ENCODE data around the gene WDR33. TPM values are rescaled to one million over a fixed set of nuclear protein-coding genes. Genes with fewer than 3 reads are reported as not detected.

The WDR33 gene
- total RNA-seq, 4 donors from 2014 or later = 35.2 to 48.0 (median 36.6) TPM

- Histone ChIP-seq H3K9me3 (no peaks in the 10 kb centered on the region), H3K27me3 (no peaks in the 10 kb centered on the region), H3K36me3 (peaks cover 0 to 16% (median 1%) of the 10 kb centered on the region in 4 donors), H3K4me1 (peaks cover 6 to 26% (median 19%) of the 10 kb centered on the region in 4 donors), H3K4me3 (no peak overlapping the region), H3K27ac (no peak overlapping the region)
- in situ Hi-C loops (cut with MboI; ENCODE audit: low pct_ligation_motif_present in 1 of 4, low pct_unique_long_range_greater_than_20kb in 1 of 4, low sequenced_read_pairs in 3 of 4) (no loop called here), intact Hi-C loops (cut with DNase I; ENCODE audit: low total_unique reads) (no loop called here)
- no peak for DNase-seq
- WGBS, 2 donors (ENCODE audit: low coverage in 1 of 2) = 89% methylated on average over 4 of the region's 4 CpGs; no CpG with 5 or more reads in 1 of the 2 donors
- TF ChIP-seq POLR2A (IDR thresholded peaks at IDR 0.05) = no peak
- no peak for TF ChIP-seq CTCF (IDR thresholded peaks at IDR 0.05)
- no peak for TF ChIP-seq EP300 (IDR thresholded peaks at IDR 0.05; ENCODE audit: low read depth)
- TF ChIP-seq POLR2AphosphoS5 (IDR thresholded peaks at IDR 0.05) = no peak
Measured at GRCh38 chr2:127853671-127854070, 42.7 kb upstream of the WDR33 start.

- Histone ChIP-seq H3K9me3 (no peaks in the 10 kb centered on the region), H3K27me3 (no peaks in the 10 kb centered on the region), H3K36me3 (peaks cover 0 to 29% (median 4%) of the 10 kb centered on the region in 4 donors), H3K27ac (no peak overlapping the region), H3K4me3 (no peak overlapping the region), H3K4me1 (peaks cover 4 to 23% (median 14%) of the 10 kb centered on the region in 4 donors)
- in situ Hi-C loops (cut with MboI; ENCODE audit: low pct_ligation_motif_present in 1 of 4, low pct_unique_long_range_greater_than_20kb in 1 of 4, low sequenced_read_pairs in 3 of 4) = no loop called here
- TF ChIP-seq CTCF (IDR thresholded peaks at IDR 0.05) (no peak), POLR2AphosphoS5 (IDR thresholded peaks at IDR 0.05) (no peak), EP300 (IDR thresholded peaks at IDR 0.05; ENCODE audit: low read depth) (no peak), POLR2A (IDR thresholded peaks at IDR 0.05) (no peak)
- 80 to 96% methylated on average over 1 to 8 of the region's 8 CpGs for WGBS, 2 donors (ENCODE audit: low coverage in 1 of 2)
- intact Hi-C loops (cut with DNase I; ENCODE audit: low total_unique reads) = no loop called here
- DNase-seq = no peak
Measured at GRCh38 chr2:127852388-127852787, 41.4 kb upstream of the WDR33 start.

DNA sequence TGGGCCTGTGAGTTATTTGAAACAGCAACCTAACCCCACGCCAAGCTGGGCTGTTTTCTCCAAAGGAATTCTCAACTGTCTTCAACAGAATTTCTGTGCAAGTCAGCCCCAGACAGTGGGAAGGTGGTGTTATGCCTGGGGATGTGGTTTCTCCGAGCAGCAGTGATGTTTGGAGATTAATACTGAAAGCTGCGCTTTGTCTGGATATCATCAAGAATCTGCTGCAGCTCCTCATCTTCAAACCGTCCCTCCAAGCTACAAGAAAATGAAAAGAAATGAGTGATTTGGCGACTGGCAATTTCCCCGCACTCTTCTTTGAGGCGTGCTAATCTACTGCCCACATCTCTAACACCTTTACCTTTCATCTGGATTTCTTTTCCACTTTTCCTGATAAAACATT, 37.0 kb upstream of the WDR33 start:
- Histone ChIP-seq H3K4me1 (no peaks in the 10 kb centered on the region), H3K27me3 (no peaks in the 10 kb centered on the region), H3K4me3 (no peak overlapping the region), H3K36me3 (peaks cover 0 to 46% (median 9%) of the 10 kb centered on the region in 4 donors), H3K27ac (no peak overlapping the region), H3K9me3 (no peaks in the 10 kb centered on the region)
- in situ Hi-C loops (cut with MboI; ENCODE audit: low pct_ligation_motif_present in 1 of 4, low pct_unique_long_range_greater_than_20kb in 1 of 4, low sequenced_read_pairs in 3 of 4) = no loop called here
- no peak for DNase-seq
- TF ChIP-seq POLR2A (IDR thresholded peaks at IDR 0.05) (no peak), CTCF (IDR thresholded peaks at IDR 0.05) (no peak), EP300 (IDR thresholded peaks at IDR 0.05; ENCODE audit: low read depth) (no peak), POLR2AphosphoS5 (IDR thresholded peaks at IDR 0.05) (no peak)
- 86 to 93% methylated on average over 4 to 7 of the region's 7 CpGs for WGBS, 2 donors (ENCODE audit: low coverage in 1 of 2)
- intact Hi-C loops (cut with DNase I; ENCODE audit: low total_unique reads) = no loop called here

DNA sequence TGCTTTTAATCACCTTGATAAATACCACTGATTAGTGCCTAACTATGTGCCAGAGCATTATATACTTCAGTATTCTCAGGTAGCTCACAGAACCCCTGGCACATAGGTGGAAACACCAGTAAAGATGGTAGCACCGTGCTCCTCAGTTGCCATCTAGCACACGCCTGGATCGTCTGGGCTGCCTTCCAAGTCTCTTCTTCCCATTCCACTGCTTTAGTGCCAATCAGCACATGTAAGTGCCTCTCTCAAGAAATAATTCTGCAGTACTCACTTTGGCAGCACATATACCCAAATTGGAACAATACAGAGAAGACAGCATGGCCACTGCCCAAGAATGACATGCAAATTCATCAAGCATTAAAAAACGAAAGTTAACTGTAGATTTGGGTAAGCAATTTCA, 34.0 kb upstream of the WDR33 start:
- Histone ChIP-seq H3K27me3 (no peaks in the 10 kb centered on the region), H3K9me3 (no peaks in the 10 kb centered on the region), H3K36me3 (peaks cover 0 to 39% (median 9%) of the 10 kb centered on the region in 4 donors), H3K27ac (no peak overlapping the region), H3K4me3 (no peak overlapping the region), H3K4me1 (no peaks in the 10 kb centered on the region)
- 69 to 88% methylated on average over 3 to 4 of the region's 4 CpGs for WGBS, 2 donors (ENCODE audit: low coverage in 1 of 2)
- no peak for DNase-seq
- intact Hi-C loops (cut with DNase I; ENCODE audit: low total_unique reads) (no loop called here), in situ Hi-C loops (cut with MboI; ENCODE audit: low pct_ligation_motif_present in 1 of 4, low pct_unique_long_range_greater_than_20kb in 1 of 4, low sequenced_read_pairs in 3 of 4) (no loop called here)
- TF ChIP-seq POLR2A (IDR thresholded peaks at IDR 0.05) (no peak), CTCF (IDR thresholded peaks at IDR 0.05) (no peak), EP300 (IDR thresholded peaks at IDR 0.05; ENCODE audit: low read depth) (no peak), POLR2AphosphoS5 (IDR thresholded peaks at IDR 0.05) (no peak)
